Measurements from ENCODE around the gene ANKRD34A. TPM values are rescaled to one million over a fixed set of nuclear protein-coding genes. Genes with fewer than 3 reads are reported as not detected.

ANKRD34A gene
- total and polyA plus RNA-seq, 4 donors = 0.06 to 0.17 (median 0.13) TPM; not detected in 1

- 51% methylated on average over 4 of the region's 4 CpGs for WGBS
- TF ChIP-seq RAD21 (IDR thresholded peaks at IDR 0.05) = peak in 1 of 2 donors; percentile 8
- TF ChIP-seq RXRA (IDR thresholded peaks at IDR 0.05) = peak in 1 of 2 donors; percentile 32
- no peak for TF ChIP-seq ZBTB33 (IDR thresholded peaks at IDR 0.05)
- TF ChIP-seq HNF4A (conservative IDR thresholded peaks at IDR 0.05) = peak; percentile 22 to 39
- DNase-seq (ENCODE audit: low spot score) = no peak
- H3K9me3 ChIP-seq (ENCODE audit: control insufficient read depth in 4 of 4, low read length in 3 of 4) = no peaks in the 10 kb centered on the region
- peaks cover 11 to 40% (median 21%) of the 10 kb centered on the region in 4 donors for H3K4me1 ChIP-seq (ENCODE audit: control insufficient read depth in 4 of 4, insufficient read depth in 4 of 4, low read length in 3 of 4)
- H3K27me3 ChIP-seq (ENCODE audit: control insufficient read depth in 4 of 4, insufficient read depth in 4 of 4, low read length in 3 of 4) = no peaks in the 10 kb centered on the region
- H3K4me3 ChIP-seq (ENCODE audit: low read depth in 1 of 3, low read length in 3 of 3) = no peak overlapping the region
- H3K27ac ChIP-seq (ENCODE audit: low read depth in 1 of 2, low read length in 2 of 2) = no peak overlapping the region
- H3K36me3 ChIP-seq (ENCODE audit: control insufficient read depth in 4 of 4, insufficient read depth in 3 of 4, low read depth in 1 of 4, low read length in 3 of 4) = peaks cover 0 to 8% (median 0%) of the 10 kb centered on the region in 4 donors
- peak overlapping the region in 1 of 2 donors; percentile 17 for H3K9ac ChIP-seq (ENCODE audit: low read depth in 1 of 2, low read length in 2 of 2)
These were observed 10.8 kb upstream of the ANKRD34A start for GRCh38 chr1:145975216-145975615.

- Histone ChIP-seq H3K27me3 (ENCODE audit: control insufficient read depth in 4 of 4, insufficient read depth in 4 of 4, low read length in 3 of 4) (no peaks in the 10 kb centered on the region), H3K36me3 (ENCODE audit: control insufficient read depth in 4 of 4, insufficient read depth in 3 of 4, low read depth in 1 of 4, low read length in 3 of 4) (peaks cover 0 to 8% (median 0%) of the 10 kb centered on the region in 4 donors), H3K9me3 (ENCODE audit: control insufficient read depth in 4 of 4, low read length in 3 of 4) (no peaks in the 10 kb centered on the region), H3K4me3 (ENCODE audit: low read depth in 1 of 3, low read length in 3 of 3) (no peak overlapping the region), H3K4me1 (ENCODE audit: control insufficient read depth in 4 of 4, insufficient read depth in 4 of 4, low read length in 3 of 4) (peaks cover 11 to 40% (median 19%) of the 10 kb centered on the region in 4 donors), H3K27ac (ENCODE audit: low read depth in 1 of 2, low read length in 2 of 2) (no peak overlapping the region), H3K9ac (ENCODE audit: low read depth in 1 of 2, low read length in 2 of 2) (peak overlapping the region in 1 of 2 donors; percentile 17)
- 92% methylated on average over 7 of the region's 7 CpGs for WGBS
- TF ChIP-seq HNF4G (IDR thresholded peaks at IDR 0.05) (no peak), MAX (IDR thresholded peaks at IDR 0.05) (no peak), EGR1 (IDR thresholded peaks at IDR 0.05; ENCODE audit: low read depth in 2 of 2) (no peak)
- DNase-seq (ENCODE audit: low spot score) = no peak
These were observed 10.3 kb upstream of the ANKRD34A start for GRCh38 chr1:145974721-145975120.

GRCh38 chr1:145972580-145972979 lies 8.2 kb upstream of the ANKRD34A start:
- H3K4me3 ChIP-seq (ENCODE audit: low read depth in 1 of 3, low read length in 3 of 3) = no peak overlapping the region
- H3K27me3 ChIP-seq (ENCODE audit: control insufficient read depth in 4 of 4, insufficient read depth in 4 of 4, low read length in 3 of 4) = no peaks in the 10 kb centered on the region
- WGBS = 35% methylated on average over 7 of the region's 7 CpGs
- H3K9ac ChIP-seq (ENCODE audit: low read depth in 1 of 2, low read length in 2 of 2) = no peak overlapping the region
- H3K4me1 ChIP-seq (ENCODE audit: control insufficient read depth in 4 of 4, insufficient read depth in 4 of 4, low read length in 3 of 4) = peaks cover 9 to 23% (median 17%) of the 10 kb centered on the region in 4 donors
- no peaks in the 10 kb centered on the region for H3K36me3 ChIP-seq (ENCODE audit: control insufficient read depth in 4 of 4, insufficient read depth in 3 of 4, low read depth in 1 of 4, low read length in 3 of 4)
- DNase-seq (ENCODE audit: low spot score) = no peak
- no peaks in the 10 kb centered on the region for H3K9me3 ChIP-seq (ENCODE audit: control insufficient read depth in 4 of 4, low read length in 3 of 4)
- peak overlapping the region; percentile 70 to 85 for H3K27ac ChIP-seq (ENCODE audit: low read depth in 1 of 2, low read length in 2 of 2)
- TF ChIP-seq CTCF (IDR thresholded peaks at IDR 0.05; ENCODE audit: low read depth, low read length, missing input control) (no peak), JUND (IDR thresholded peaks at IDR 0.05) (peak; percentile 70 to 90), RXRA (IDR thresholded peaks at IDR 0.05) (peak; percentile 84 to 95), HNF4A (conservative IDR thresholded peaks at IDR 0.05) (peak; percentile 94 to 97), GABPA (IDR thresholded peaks at IDR 0.05 in 1 of 2, conservative IDR thresholded peaks at IDR 0.05 in 1 of 2) (peak in 1 of 2 donors; percentile 60), MAX (IDR thresholded peaks at IDR 0.05) (peak; percentile 84), NR2F2 (IDR thresholded peaks at IDR 0.05) (no peak), YY1 (IDR thresholded peaks at IDR 0.05) (peak; percentile 92), RAD21 (IDR thresholded peaks at IDR 0.05) (peak; percentile 33 to 57), SP1 (IDR thresholded peaks at IDR 0.05) (peak; percentile 83), HNF4G (IDR thresholded peaks at IDR 0.05) (peak; percentile 80), TAF1 (conservative IDR thresholded peaks at IDR 0.05) (peak; percentile 62), EGR1 (IDR thresholded peaks at IDR 0.05; ENCODE audit: low read depth in 2 of 2) (peak in 1 of 2 donors; percentile 84), REST (IDR thresholded peaks at IDR 0.05) (peak; percentile 78), ATF3 (IDR thresholded peaks at IDR 0.05) (peak; percentile 95), FOXA2 (IDR thresholded peaks at IDR 0.05) (peak; percentile 64), ZBTB33 (IDR thresholded peaks at IDR 0.05) (peak; percentile 80)

Data from liver (tissue), 9 donors.